Measurements from ENCODE around the gene SYNM.

Gene SYNM

DNA sequence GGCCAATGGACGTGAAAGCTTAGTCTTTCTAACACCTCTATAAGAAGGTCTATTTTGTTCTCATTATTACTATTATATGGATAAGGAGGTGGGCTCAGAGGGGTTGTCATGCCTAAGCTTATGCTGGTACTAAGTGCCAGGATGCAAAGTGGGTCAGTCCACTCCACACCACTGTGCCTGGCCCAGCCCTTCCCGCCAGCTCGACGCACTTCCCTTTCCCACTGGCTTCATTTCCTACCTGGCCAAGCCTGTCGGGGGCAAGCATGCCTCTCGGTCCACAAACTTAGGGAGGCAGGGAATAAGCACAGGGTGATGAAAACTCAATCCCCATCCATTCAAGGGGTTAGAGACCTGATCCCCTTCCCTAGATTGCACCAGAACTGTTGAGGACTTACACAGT lies 5.9 kb upstream of the SYNM start:
- TF ChIP-seq, protein P1, sequence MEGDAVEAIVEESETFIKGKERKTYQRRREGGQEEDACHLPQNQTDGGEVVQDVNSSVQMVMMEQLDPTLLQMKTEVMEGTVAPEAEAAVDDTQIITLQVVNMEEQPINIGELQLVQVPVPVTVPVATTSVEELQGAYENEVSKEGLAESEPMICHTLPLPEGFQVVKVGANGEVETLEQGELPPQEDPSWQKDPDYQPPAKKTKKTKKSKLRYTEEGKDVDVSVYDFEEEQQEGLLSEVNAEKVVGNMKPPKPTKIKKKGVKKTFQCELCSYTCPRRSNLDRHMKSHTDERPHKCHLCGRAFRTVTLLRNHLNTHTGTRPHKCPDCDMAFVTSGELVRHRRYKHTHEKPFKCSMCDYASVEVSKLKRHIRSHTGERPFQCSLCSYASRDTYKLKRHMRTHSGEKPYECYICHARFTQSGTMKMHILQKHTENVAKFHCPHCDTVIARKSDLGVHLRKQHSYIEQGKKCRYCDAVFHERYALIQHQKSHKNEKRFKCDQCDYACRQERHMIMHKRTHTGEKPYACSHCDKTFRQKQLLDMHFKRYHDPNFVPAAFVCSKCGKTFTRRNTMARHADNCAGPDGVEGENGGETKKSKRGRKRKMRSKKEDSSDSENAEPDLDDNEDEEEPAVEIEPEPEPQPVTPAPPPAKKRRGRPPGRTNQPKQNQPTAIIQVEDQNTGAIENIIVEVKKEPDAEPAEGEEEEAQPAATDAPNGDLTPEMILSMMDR (IDR thresholded peaks at IDR 0.05; ENCODE audit: extremely low read depth, insufficient read depth, missing control alignments) = no peak
- in situ Hi-C loops (cut with MboI; ENCODE audit: low pct_unique_long_range_greater_than_20kb, low sequenced_read_pairs, unreplicated experiment) = no loop called here
- DNase-seq (ENCODE audit: low spot score) = no peak

DNA sequence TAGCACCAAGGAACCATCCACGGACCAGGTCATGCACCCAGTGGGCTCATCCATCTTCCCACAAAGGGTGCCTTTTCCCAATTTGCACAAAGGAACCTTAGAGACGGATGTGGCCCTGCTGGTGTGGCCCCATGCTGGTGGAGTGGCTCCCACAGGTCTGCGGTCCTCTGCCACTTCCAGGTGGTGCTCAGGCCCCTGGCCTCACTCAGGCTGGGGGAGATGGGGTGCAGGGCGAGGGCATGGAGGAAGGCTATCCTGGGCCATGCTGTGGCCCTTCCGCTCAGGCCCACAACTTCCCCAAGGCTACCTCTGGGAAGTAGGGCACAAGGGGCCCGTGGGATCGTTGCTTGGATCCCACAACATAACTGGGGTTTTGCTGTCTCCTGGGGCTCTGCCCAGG lies 5.2 kb upstream of the SYNM start:
- no peak for DNase-seq (ENCODE audit: low spot score)
- in situ Hi-C loops (cut with MboI; ENCODE audit: low pct_unique_long_range_greater_than_20kb, low sequenced_read_pairs, unreplicated experiment) = loop anchor here (10.0 kb wide), 1 partner anchor 115 kb away; no protein-coding TSS in a partner anchor
- TF ChIP-seq, protein P1 (IDR thresholded peaks at IDR 0.05; ENCODE audit: extremely low read depth, insufficient read depth, missing control alignments) = no peak

DNA sequence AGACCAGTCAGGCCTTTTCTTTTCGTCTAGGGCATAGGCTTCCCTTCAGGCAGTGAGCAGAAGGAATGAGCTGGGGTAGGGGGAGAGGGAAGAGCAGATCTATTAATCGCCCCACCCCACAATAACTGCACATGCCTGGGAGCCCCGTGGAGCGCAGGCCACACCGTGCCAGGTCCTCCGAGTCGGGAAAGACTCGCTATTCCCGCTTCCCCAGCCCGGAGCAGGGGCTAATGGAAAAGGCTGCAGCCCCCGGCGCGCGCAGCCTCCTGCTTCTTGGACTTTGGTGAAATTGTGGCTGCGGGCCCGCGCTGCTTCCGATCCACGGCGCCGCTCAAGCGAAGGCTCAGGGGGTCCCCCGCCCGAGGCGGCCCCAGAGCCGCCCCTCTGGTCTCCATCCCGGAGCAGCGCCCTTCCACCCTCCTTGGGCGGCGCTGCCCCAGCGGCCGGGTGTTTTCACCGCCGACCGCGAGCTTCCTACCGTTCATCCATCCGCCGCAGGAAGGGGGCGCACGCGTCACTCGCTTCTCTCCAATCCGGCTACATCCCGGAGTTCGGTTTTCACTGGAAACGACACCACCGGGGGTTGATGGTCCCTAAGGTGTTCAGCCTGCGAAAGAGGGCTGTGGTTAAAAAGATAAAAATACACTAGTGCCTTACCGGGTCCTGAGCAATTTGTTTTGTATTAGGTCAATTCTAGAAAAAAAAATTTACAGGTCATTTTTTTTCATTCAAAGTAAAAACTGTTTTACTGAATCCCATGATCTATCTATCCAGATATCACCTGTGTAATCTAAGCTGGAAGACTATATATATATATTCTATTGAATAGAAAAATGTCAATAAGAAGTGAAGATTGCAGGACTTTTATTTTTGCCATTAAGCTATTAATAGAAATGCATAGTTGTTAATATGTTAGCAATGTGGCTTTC lies 4.4 kb upstream of the SYNM start:
- DNase-seq (ENCODE audit: low spot score) = peak; percentile 68
- TF ChIP-seq, protein P1 (IDR thresholded peaks at IDR 0.05; ENCODE audit: extremely low read depth, insufficient read depth, missing control alignments) = peak; percentile 87
- in situ Hi-C loops (cut with MboI; ENCODE audit: low pct_unique_long_range_greater_than_20kb, low sequenced_read_pairs, unreplicated experiment) = loop anchor here (10.0 kb wide), 1 partner anchor 114 kb away; no protein-coding TSS in a partner anchor

DNA sequence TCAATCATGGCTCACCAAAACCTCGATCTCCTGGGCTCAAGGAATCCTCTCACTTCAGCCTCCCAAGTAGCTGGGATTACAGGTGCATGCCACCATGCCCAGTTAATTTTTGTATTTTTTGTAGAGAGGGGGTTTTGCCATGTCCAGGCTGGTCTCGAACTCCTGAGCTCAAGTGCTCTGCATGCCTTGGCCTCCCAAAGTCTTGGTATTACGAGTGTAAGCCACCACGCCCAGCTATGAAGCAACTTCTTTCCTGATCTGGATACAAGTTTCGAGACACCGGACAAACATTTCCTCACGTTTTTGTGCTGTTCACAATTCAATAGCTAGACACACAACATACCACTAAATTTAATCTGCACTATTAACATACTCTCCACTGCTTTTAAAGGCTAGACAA lies 3.4 kb upstream of the SYNM start:
- TF ChIP-seq, protein P1 (IDR thresholded peaks at IDR 0.05; ENCODE audit: extremely low read depth, insufficient read depth, missing control alignments) = no peak
- in situ Hi-C loops (cut with MboI; ENCODE audit: low pct_unique_long_range_greater_than_20kb, low sequenced_read_pairs, unreplicated experiment) = loop anchor here (10.0 kb wide), 1 partner anchor 113 kb away; no protein-coding TSS in a partner anchor

DNA sequence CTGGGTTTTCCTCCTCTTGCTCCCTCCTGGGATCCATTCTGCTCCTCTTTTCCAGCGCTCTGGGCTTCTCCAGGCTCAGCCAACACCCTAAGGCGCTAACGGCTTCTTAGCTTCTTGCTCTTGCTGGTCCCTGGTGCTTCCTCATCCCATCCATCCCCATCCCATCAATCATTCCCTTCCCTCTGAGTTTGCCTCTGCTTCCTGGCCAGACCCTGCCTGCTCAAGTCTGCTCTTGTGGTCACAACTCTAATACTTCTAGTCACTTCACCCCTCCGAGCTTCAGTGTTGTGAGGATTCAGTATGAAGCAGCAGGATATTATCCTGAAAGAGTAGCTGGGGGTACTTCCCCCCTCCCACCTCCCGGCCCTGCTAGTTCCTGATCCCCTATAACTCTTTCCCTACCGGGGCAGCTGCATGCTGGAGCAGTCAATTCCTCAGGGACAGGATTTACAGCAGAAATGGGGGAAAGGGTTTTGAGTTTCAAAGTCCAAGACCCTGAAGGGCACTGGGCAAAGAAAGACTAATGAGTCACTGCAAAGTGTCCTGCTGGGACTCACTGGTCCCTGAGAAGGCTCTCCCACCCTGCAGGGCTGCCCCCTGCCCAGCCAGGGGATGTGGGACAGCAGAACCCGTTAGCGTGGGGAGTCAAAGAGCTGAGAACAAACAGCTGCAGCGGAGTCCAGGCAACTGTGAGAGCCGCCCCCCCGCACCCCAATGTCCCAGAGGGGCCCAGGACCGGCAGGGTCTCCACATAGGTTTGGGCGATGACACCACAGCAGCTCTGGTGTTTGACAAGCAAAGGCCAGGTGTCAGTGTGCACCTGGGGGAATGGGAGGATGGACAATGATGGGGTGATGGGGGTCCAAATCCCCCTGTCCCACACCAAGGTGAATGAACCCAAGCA lies 2.3 kb upstream of the SYNM start:
- in situ Hi-C loops (cut with MboI; ENCODE audit: low pct_unique_long_range_greater_than_20kb, low sequenced_read_pairs, unreplicated experiment) = loop anchor here (10.0 kb wide), 1 partner anchor 112 kb away; no protein-coding TSS in a partner anchor
- TF ChIP-seq, protein P1 (IDR thresholded peaks at IDR 0.05; ENCODE audit: extremely low read depth, insufficient read depth, missing control alignments) = no peak

More for the DNA sequence above, 3.4 kb upstream of the SYNM start:
- DNase-seq (ENCODE audit: low spot score) = no peak

DNA sequence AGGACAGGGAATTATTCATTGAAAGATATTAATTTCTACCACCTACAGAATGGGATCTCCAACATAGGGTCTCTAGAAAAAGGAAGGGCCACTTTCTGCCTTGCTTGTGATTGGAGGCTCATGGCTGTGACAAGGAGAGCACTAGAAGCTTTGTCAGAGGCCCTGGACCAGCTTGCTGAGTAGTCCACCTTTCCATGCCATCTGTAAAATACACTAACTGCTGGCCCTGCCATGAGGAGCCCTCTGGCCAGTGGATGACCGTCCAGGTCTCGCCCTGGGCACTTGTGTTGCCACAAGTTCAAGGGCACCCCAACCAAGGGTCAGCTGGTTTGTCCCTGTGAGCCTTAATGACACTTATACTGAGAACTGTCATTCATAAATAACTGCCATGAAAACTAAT lies 1.6 kb upstream of the SYNM start:
- no peak for DNase-seq (ENCODE audit: low spot score)
- in situ Hi-C loops (cut with MboI; ENCODE audit: low pct_unique_long_range_greater_than_20kb, low sequenced_read_pairs, unreplicated experiment) = loop anchor here (10.0 kb wide), 1 partner anchor 112 kb away; no protein-coding TSS in a partner anchor
- TF ChIP-seq, protein P1 (IDR thresholded peaks at IDR 0.05; ENCODE audit: extremely low read depth, insufficient read depth, missing control alignments) = no peak

More for the DNA sequence above, 2.3 kb upstream of the SYNM start:
- no peak for DNase-seq (ENCODE audit: low spot score)

Measured in GM13977 (cell line).